Right lobe of liver (tissue), 4 donors: ENCODE data around the gene KATNIP.

Experiments used
- POLR2A ChIP-seq: fragments of 450-650 bp; IDR thresholded peaks from one replicate; pipeline ENCODE4 v1.6.1; 2017; ENCODE audit warnings: antibody characterized with exemption, mild to moderate bottlenecking
- TF ChIP-seq, protein P1 (sequence below), 4 donors: fragments of 200-600 bp in 3 of 4; fragments of 450-650 bp in 1 of 4; IDR thresholded peaks; one replicate each; pipeline versions ENCODE4 v1.5.1 to v1.8.0; 2016 to 2022; ENCODE audit warnings: antibody characterized with exemption in 4 of 4, mild to moderate bottlenecking in 2 of 4
- donor health status: DM: no; HTN: no; CAD: no.
- donor health status: DM: no; HTN: no; CAD: no.
- donor health status: DM: no; HTN: yes; CAD: no.

DNA sequence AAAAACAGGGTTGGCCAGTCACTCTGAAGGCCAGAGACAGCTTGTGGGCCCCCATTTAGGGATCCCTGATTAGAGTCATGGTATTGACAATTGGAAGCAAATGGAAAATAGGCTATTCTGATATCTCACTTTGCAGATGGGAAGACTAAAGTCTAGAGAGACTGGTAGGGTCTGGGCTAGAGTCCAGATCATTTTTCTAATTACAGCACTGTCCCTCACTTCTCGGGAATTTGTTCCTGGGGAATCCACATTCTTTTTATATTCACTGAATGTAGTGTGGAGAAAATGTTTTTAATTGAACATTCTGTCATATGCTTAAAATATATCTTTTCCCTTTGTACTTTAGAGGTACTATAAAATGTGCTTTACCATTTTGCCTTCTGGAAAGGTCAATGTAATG is 1.1 kb downstream of the KATNIP start:
- no peak for TF ChIP-seq POLR2A
- TF ChIP-seq, protein P1, sequence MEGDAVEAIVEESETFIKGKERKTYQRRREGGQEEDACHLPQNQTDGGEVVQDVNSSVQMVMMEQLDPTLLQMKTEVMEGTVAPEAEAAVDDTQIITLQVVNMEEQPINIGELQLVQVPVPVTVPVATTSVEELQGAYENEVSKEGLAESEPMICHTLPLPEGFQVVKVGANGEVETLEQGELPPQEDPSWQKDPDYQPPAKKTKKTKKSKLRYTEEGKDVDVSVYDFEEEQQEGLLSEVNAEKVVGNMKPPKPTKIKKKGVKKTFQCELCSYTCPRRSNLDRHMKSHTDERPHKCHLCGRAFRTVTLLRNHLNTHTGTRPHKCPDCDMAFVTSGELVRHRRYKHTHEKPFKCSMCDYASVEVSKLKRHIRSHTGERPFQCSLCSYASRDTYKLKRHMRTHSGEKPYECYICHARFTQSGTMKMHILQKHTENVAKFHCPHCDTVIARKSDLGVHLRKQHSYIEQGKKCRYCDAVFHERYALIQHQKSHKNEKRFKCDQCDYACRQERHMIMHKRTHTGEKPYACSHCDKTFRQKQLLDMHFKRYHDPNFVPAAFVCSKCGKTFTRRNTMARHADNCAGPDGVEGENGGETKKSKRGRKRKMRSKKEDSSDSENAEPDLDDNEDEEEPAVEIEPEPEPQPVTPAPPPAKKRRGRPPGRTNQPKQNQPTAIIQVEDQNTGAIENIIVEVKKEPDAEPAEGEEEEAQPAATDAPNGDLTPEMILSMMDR (IDR thresholded peaks at IDR 0.05), result no peak
